OCI-LY7 (cell line): ENCODE results near the gene TBC1D23. TPM values are rescaled to one million over a fixed set of nuclear protein-coding genes. Genes with fewer than 3 reads are reported as not detected.

Source experiments
- Bru-seq: library from RNA; stranded (reverse); fragments of 400-500 nt; gene quantifications from one replicate; lab custom pipeline; 2021; lab: Mats Ljungman, UMichigan
- BruChase-seq, 2 experiments: library from RNA; stranded (reverse); fragments of 400-500 nt; gene quantifications; one replicate each; lab custom pipeline; 2021; lab: Mats Ljungman, UMichigan
- BruUV-seq: library from RNA; stranded (reverse); fragments of 400-500 nt; replicated peaks from 2 replicates; lab custom pipeline; 2021; lab: Mats Ljungman, UMichigan
- CTCF ChIA-PET: fragments of 300-600 bp; sonication (Branson Sonifier 250); formaldehyde crosslinking; loops from one replicate; lab custom pipeline; 2022; ENCODE audit warnings: antibody characterized with exemption; ENCODE audit not compliant: unreplicated experiment; lab: Charles Lee
- POLR2A ChIA-PET: fragments of 300-600 bp; sonication (Branson Sonifier 250); formaldehyde crosslinking; loops from one replicate; lab custom pipeline; 2022; ENCODE audit warnings: antibody characterized with exemption; lab: Charles Lee
- DNase-seq: peaks from one replicate; pipeline ENCODE4 v3.0.0-alpha.2; 2015; ENCODE audit warnings: low spot score
- H2AFZ ChIP-seq: fragments of 200-600 bp; sonication (generic), shearing (Covaris generic); 2 replicates; pipeline ENCODE4 v1.6.1; 2014; ENCODE audit warnings: mild to moderate bottlenecking, antibody characterized with exemption, low read length, moderate library complexity
- H3K27ac ChIP-seq: fragments of 200-600 bp; sonication (generic); 2 replicates; pipeline ENCODE4 v1.5.1; 2014; ENCODE audit warnings: mixed run types, low read depth, mild to moderate bottlenecking, moderate library complexity, low read length, inconsistent platforms; ENCODE audit not compliant: poor library complexity, severe bottlenecking
- H3K36me3 ChIP-seq: fragments of 200-600 bp; sonication (generic); 2 replicates; pipeline ENCODE4 v1.6.1; 2014; ENCODE audit warnings: mild to moderate bottlenecking, antibody characterized with exemption, low read length, moderate library complexity, mixed read lengths; ENCODE audit not compliant: insufficient read depth
- H3K4me1 ChIP-seq: fragments of 200-600 bp; sonication (generic); 2 replicates; pipeline ENCODE4 v1.5.1; 2014; ENCODE audit warnings: mild to moderate bottlenecking, low read length; ENCODE audit not compliant: insufficient read depth, poor library complexity, severe bottlenecking
- H3K4me2 ChIP-seq: fragments of 200-600 bp; sonication (generic); 2 replicates; pipeline ENCODE4 v1.6.1; 2014; ENCODE audit warnings: mild to moderate bottlenecking, low read length
- H3K4me3 ChIP-seq: fragments of 200-600 bp; sonication (generic); 2 replicates; pipeline ENCODE4 v1.5.1; 2014; ENCODE audit warnings: mild to moderate bottlenecking, low read depth, low read length; ENCODE audit not compliant: poor library complexity, severe bottlenecking
- H3K79me2 ChIP-seq: fragments of 200-600 bp; sonication (generic); 2 replicates; pipeline ENCODE4 v1.6.1; 2016; ENCODE audit warnings: low read depth, mild to moderate bottlenecking, low read length, moderate library complexity, mixed read lengths; ENCODE audit not compliant: insufficient read depth
- H3K9me2 ChIP-seq: fragments of 200-600 bp; sonication (generic); 2 replicates; pipeline ENCODE4 v1.6.1; 2016; ENCODE audit warnings: mild to moderate bottlenecking, low read length, mixed read lengths; ENCODE audit not compliant: insufficient read depth
- H3K9me3 ChIP-seq: fragments of 200-600 bp; sonication (generic); 2 replicates; pipeline ENCODE4 v1.6.1; 2014; ENCODE audit warnings: mild to moderate bottlenecking, mixed run types, low read length, mixed read lengths
- H4K20me1 ChIP-seq: fragments of 200-600 bp; sonication (generic); 2 replicates; pipeline ENCODE4 v1.6.1; 2014; ENCODE audit warnings: mild to moderate bottlenecking, antibody characterized with exemption, low read length, moderate library complexity, mixed read lengths; ENCODE audit not compliant: insufficient read depth
- CTCF ChIP-seq: fragments of 200-600 bp; sonication (generic); conservative IDR thresholded peaks from 2 replicates; pipeline ENCODE4 v1.5.1; 2014; ENCODE audit warnings: mild to moderate bottlenecking, antibody characterized with exemption, low read length, moderate library complexity, mixed read lengths
- EZH2phosphoT487 ChIP-seq: fragments of 200-600 bp; sonication (generic); IDR thresholded peaks from 2 replicates; pipeline ENCODE4 v1.6.1; 2018; ENCODE audit warnings: low read depth, borderline replicate concordance, mild to moderate bottlenecking, mixed run types, antibody characterized with exemption, low read length, moderate library complexity, mixed read lengths
- intact Hi-C: fragments of 100-400 bp; cut with micrococcal nuclease; formaldehyde crosslinking; loops from one replicate; pipeline ENCODE4 v1.10.0; 2022; ENCODE audit not compliant: unreplicated experiment
- long read RNA-seq: library from polyadenylated mRNA; stranded (forward); transcript quantifications from one replicate; pipeline ENCODE4 v2.0.0, GENCODE V29; 2022
- total RNA-seq, 2 experiments: library from RNA; depleted of rRNA in 1 of 2; stranded (reverse); fragments of >200 nt in 1 of 2; shearing (Covaris generic) in 1 of 2; gene quantifications; 2 replicates each; pipeline ENCODE4 v1.2.3, GENCODE V29; 2014 to 2022

TBC1D23 gene
- total RNA-seq (2014; rRNA removed; shearing (Covaris generic)), result 12.0 and 12.7 TPM in 2 replicates
- total RNA-seq (2022), result 20.9 and 23.4 TPM in 2 replicates
- Bru-seq, nascent RNA, result percentile 74 among the genes with signal in this experiment
- BruChase-seq, experiment 1, labeled RNA remaining after a 6-hour chase, result percentile 59 among the genes with signal in this experiment
- BruChase-seq, experiment 2, labeled RNA remaining after a 2-hour chase, result percentile 73 among the genes with signal in this experiment
- long read RNA-seq, transcript TBC1D23-202 (19 exons, 3,677 nt), result major isoform, 39 of 59 reads
- long read RNA-seq, partial matches to known transcripts, result 3 of 59 reads
- long read RNA-seq, other reads (novel, unspliced or antisense), result 13 of 59 reads

GRCh38 chr3:100260685-100261484 lies at the start of gene TBC1D23:
Gene TBC1D23, plus strand, starts transcription at chr3:100260992. Its CDS starts 27 bp downstream, at chr3:100261019.
- POLR2A ChIA-PET, result interaction anchor here (0.7 to 1.9 kb wide), 12 partner anchors 8 to 433 kb away, joined by 3 to 8 read pairs (median 3); partner anchors contain the start of genes LNP1, NIT2 and TOMM70

GRCh38 chr3:100213891-100214573 lies 46.8 kb upstream of the TBC1D23 start:
- H3K27ac ChIP-seq, result no peak overlapping the region
- DNase-seq, result no peak
- no peaks in the 10 kb centered on the region for H4K20me1 ChIP-seq
- H3K4me1 ChIP-seq, result no peaks in the 10 kb centered on the region
- POLR2A ChIA-PET, result interaction anchor here (0.7 kb wide), 1 partner anchor 222 kb away, joined by 3 read pairs; no protein-coding TSS in a partner anchor
- no peak overlapping the region for H3K4me3 ChIP-seq
- no peaks in the 10 kb centered on the region for H3K36me3 ChIP-seq
- TF ChIP-seq EZH2phosphoT487 (no peak), CTCF (no peak)
- CTCF ChIA-PET, result no interaction called here
- H2AFZ ChIP-seq, result no peak overlapping the region
- H3K79me2 ChIP-seq, result no peaks in the 10 kb centered on the region
- H3K9me3 ChIP-seq, result no peaks in the 10 kb centered on the region
- no TSS peak for BruUV-seq
- H3K9me2 ChIP-seq, result no peaks in the 10 kb centered on the region
- intact Hi-C loops, result no loop called here
- H3K4me2 ChIP-seq, result no peak overlapping the region

More at GRCh38 chr3:100260685-100261484, at the start of gene TBC1D23:
- Histone ChIP-seq H3K79me2 (peaks cover 34% of the 10 kb centered on the region), H4K20me1 (peaks cover 7% of the 10 kb centered on the region; the same call in 1 of the 2 replicates), H3K4me1 (peaks cover 14% of the 10 kb centered on the region), H2AFZ (peak within 1 kb of the TSS; percentile 99), H3K9me2 (no peaks in the 10 kb centered on the region), H3K27ac (peak within 1 kb of the TSS; percentile 18), H3K9me3 (no peaks in the 10 kb centered on the region), H3K4me2 (peak within 1 kb of the TSS; percentile 90), H3K36me3 (no peaks in the 10 kb centered on the region), H3K4me3 (peak within 1 kb of the TSS; percentile 91)
- DNase-seq, result peak; percentile 99
- intact Hi-C loops, result loop anchor here (1.0 to 5.0 kb wide), 2 partner anchors 140 to 444 kb away; partner anchors contain the start of genes CMSS1, LNP1 and TOMM70
- TF ChIP-seq CTCF, result no peak; the same call in 1 of the 2 replicates
- no peak for TF ChIP-seq EZH2phosphoT487
- CTCF ChIA-PET, result no interaction called here
- no TSS peak for BruUV-seq
